Tibial nerve (tissue), 4 donors: ENCODE data around the gene GIMAP7. TPM values are rescaled to one million over a fixed set of nuclear protein-coding genes. Genes with fewer than 3 reads are reported as not detected.
A peak's percentile ranks its signal among the peaks of the same experiment; 100 is the strongest.
"Not testable (repeated sequence)": the region's sequence is repeated elsewhere in the genome, so short reads cannot be mapped to it uniquely, and the experiment has no call there.

Experiments
- DNase-seq, 2 donors: peaks; one replicate each; pipeline ENCODE4 v3.0.0-alpha.2; 2019; ENCODE audit warnings: low spot score in 2 of 2
- H3K27ac ChIP-seq, 4 donors: fragments of 200-600 bp; sonication (generic) in 3 of 4; one replicate each; pipeline ENCODE4 v1.5.1; 2017 to 2019; ENCODE audit warnings: mild to moderate bottlenecking in 1 of 4
- H3K27me3 ChIP-seq, 2 donors: fragments of 200-600 bp; sonication (generic) in 1 of 2; one replicate each; pipeline versions ENCODE4 v1.5.1 to v1.6.0; 2017 to 2019
- H3K36me3 ChIP-seq, 3 donors: fragments of 200-600 bp; sonication (generic); one replicate each; pipeline ENCODE4 v1.5.1; 2018 to 2019
- H3K4me1 ChIP-seq, 4 donors: fragments of 200-600 bp; sonication (generic) in 3 of 4; one replicate each; pipeline ENCODE4 v1.5.1; 2017 to 2019
- H3K4me3 ChIP-seq, 4 donors: fragments of 200-600 bp; sonication (generic) in 3 of 4; one replicate each; pipeline ENCODE4 v1.5.1; 2017 to 2019; ENCODE audit warnings: mild to moderate bottlenecking in 1 of 4, moderate library complexity in 1 of 4
- H3K9me3 ChIP-seq, 4 donors: fragments of 200-600 bp; sonication (generic) in 3 of 4; one replicate each; pipeline ENCODE4 v1.5.1; 2017 to 2019
- EP300 ChIP-seq, 2 donors: sonication (generic); formaldehyde crosslinking; IDR thresholded peaks; one replicate each; pipeline ENCODE4 v1.6.1; 2017; ENCODE audit warnings: antibody characterized with exemption in 2 of 2, mild to moderate bottlenecking in 1 of 2
- POLR2A ChIP-seq, 2 donors: fragments of 450-650 bp; IDR thresholded peaks; one replicate each; pipeline ENCODE4 v1.6.1; 2017; ENCODE audit warnings: antibody characterized with exemption in 2 of 2, mild to moderate bottlenecking in 2 of 2, moderate library complexity in 2 of 2
- WGBS, 2 donors: methylation state at CpG; one replicate each; pipeline ENCODE4 v1.1.5; 2018; 5-methylcytosine and 5-hydroxymethylcytosine counted together
- total RNA-seq, 4 donors: library from RNA; depleted of rRNA; stranded (reverse); fragments of >200 nt; gene quantifications; one replicate each; pipeline ENCODE4 v1.1.0, GENCODE V29; 2016
- TF ChIP-seq, protein P1 (sequence below), 5 experiments: fragments of 200-600 bp in 3 of 5; fragments of 450-650 bp in 2 of 5; sonication (generic) in 3 of 5; IDR thresholded peaks; one replicate each; pipeline ENCODE4 v1.5.1; 2016 to 2019; ENCODE audit warnings: antibody characterized with exemption in 5 of 5, mild to moderate bottlenecking in 3 of 5, moderate library complexity in 2 of 5

The GIMAP7 gene
- total RNA-seq, 4 donors from 2014 or later, result 18.8 to 25.7 (median 23.6) TPM

GRCh38 chr7:150513758-150514157 is 914 bp upstream of the GIMAP7 start:
- no peak for DNase-seq
- peak overlapping the region in 2 of 4 donors; percentile 8 to 61 for H3K27ac ChIP-seq
- H3K4me3 ChIP-seq, result peak overlapping the region in 1 of 4 donors; percentile 45
- H3K36me3 ChIP-seq, result no peaks in the 10 kb centered on the region
- H3K9me3 ChIP-seq, result no peaks in the 10 kb centered on the region
- H3K27me3 ChIP-seq, result no peaks in the 10 kb centered on the region
- H3K4me1 ChIP-seq, result no peaks in the 10 kb centered on the region
- WGBS, 2 donors, result 94 to 95% methylated on average over 17 of the region's 17 CpGs
- TF ChIP-seq EP300 (IDR thresholded peaks at IDR 0.05), result no peak
- TF ChIP-seq POLR2A (IDR thresholded peaks at IDR 0.05), result no peak
- TF ChIP-seq, protein P1, sequence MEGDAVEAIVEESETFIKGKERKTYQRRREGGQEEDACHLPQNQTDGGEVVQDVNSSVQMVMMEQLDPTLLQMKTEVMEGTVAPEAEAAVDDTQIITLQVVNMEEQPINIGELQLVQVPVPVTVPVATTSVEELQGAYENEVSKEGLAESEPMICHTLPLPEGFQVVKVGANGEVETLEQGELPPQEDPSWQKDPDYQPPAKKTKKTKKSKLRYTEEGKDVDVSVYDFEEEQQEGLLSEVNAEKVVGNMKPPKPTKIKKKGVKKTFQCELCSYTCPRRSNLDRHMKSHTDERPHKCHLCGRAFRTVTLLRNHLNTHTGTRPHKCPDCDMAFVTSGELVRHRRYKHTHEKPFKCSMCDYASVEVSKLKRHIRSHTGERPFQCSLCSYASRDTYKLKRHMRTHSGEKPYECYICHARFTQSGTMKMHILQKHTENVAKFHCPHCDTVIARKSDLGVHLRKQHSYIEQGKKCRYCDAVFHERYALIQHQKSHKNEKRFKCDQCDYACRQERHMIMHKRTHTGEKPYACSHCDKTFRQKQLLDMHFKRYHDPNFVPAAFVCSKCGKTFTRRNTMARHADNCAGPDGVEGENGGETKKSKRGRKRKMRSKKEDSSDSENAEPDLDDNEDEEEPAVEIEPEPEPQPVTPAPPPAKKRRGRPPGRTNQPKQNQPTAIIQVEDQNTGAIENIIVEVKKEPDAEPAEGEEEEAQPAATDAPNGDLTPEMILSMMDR (IDR thresholded peaks at IDR 0.05), result no peak

DNA sequence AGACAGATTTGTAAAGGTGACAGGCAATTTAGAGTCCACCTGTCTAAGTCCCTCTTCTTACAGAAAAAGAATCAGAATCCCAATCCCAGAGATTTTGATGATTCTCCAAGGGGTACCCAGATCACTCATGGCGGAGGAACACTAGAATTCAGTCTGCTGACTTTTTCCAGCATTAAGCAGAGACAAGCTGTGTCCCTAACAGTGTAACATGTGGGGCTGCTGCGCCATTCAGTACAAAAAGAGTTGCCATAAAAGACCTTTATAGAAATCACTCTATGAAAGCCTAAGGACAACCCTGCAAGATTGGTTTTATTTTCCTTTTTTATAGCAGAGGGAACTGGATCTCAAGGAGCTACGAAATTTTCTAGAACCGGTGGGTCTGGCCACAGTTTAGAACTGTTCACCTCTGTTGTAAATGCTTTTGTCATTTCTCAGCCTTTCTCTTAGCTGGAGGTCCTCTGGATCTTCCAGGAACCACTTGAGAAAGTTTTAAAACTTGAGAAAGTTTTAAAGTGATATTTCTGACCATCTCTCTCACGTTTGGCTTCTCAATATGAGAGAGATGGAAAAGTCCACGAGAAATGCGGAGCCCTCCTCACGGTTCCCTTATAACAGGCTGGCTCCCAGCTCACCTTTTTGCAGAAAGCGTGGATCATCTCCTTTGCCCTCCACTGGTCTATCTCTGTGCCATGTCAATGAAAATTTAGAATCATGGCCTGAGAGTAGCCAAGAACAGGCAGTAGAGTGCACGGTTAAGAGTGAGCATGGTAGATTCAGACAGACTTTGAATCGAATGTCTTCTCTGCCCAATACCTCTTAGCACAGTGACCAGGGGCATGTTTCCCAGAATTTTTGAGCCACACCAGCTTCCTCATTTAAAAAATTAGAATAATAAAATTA is 826 bp downstream of the GIMAP7 start:
- no peak for TF ChIP-seq POLR2A (IDR thresholded peaks at IDR 0.05)
- TF ChIP-seq EP300 (IDR thresholded peaks at IDR 0.05), result no peak
- TF ChIP-seq, protein P1 (IDR thresholded peaks at IDR 0.05), result no peak
- Histone ChIP-seq H3K4me3 (peak overlapping the region; percentile 17 to 45 (median 31)), H3K9me3 (no peaks in the 10 kb centered on the region), H3K36me3 (no peaks in the 10 kb centered on the region), H3K27me3 (no peaks in the 10 kb centered on the region), H3K4me1 (no peaks in the 10 kb centered on the region), H3K27ac (peak overlapping the region; percentile 19 to 66 (median 60))
- DNase-seq, result no peak
- 68 to 70% methylated on average over 11 of the region's 11 CpGs for WGBS, 2 donors

- 84 to 90% methylated on average over 1 of the region's 1 CpG for WGBS, 2 donors
- TF ChIP-seq POLR2A (IDR thresholded peaks at IDR 0.05), result no peak
- TF ChIP-seq EP300 (IDR thresholded peaks at IDR 0.05), result peak in 1 of 2 donors; percentile 16
- H3K27ac ChIP-seq, result peak overlapping the region in 1 of 4 donors; percentile 61
Observed at GRCh38 chr7:150516956-150517745, 2.5 kb downstream of the GIMAP7 start.

DNA sequence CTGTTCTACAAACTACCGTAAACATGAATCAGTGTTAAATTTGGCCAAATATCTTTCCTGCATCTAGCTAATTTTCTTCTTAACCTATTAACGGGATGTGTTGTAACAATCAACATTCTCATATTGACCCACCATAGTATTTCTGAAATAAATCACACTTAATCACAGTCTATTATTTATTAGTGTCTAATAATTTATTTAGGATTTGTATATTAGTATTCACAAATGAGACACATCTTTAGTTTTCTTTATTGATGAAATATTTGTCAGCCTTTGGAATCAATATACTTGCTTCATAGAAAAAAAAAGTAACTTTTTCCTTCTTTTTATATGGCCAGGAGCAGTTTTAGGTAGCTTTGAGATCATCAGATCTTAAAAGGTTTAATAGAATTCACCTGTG is 4.6 kb downstream of the GIMAP7 start:
- no peak for DNase-seq
- 82 to 94% methylated on average over 2 of the region's 2 CpGs for WGBS, 2 donors
- peak overlapping the region in 1 of 4 donors; percentile 45 for H3K4me3 ChIP-seq
- H3K27me3 ChIP-seq, result no peaks in the 10 kb centered on the region
- TF ChIP-seq, protein P1 (IDR thresholded peaks at IDR 0.05), result no peak
- peak overlapping the region in 3 of 4 donors; percentile 17 to 48 (median 46) for H3K27ac ChIP-seq
- no peaks in the 10 kb centered on the region for H3K9me3 ChIP-seq
- H3K4me1 ChIP-seq, result no peaks in the 10 kb centered on the region
- H3K36me3 ChIP-seq, result no peaks in the 10 kb centered on the region

More at GRCh38 chr7:150516956-150517745, 2.5 kb downstream of the GIMAP7 start:
- H3K36me3 ChIP-seq, result no peaks in the 10 kb centered on the region
- no peak for DNase-seq
- H3K4me3 ChIP-seq, result peak overlapping the region in 3 of 4 donors; percentile 14 to 45 (median 41)
- no peaks in the 10 kb centered on the region for H3K4me1 ChIP-seq
- no peaks in the 10 kb centered on the region for H3K9me3 ChIP-seq
- H3K27me3 ChIP-seq, result no peaks in the 10 kb centered on the region

GRCh38 chr7:150520145-150520544 is 5.5 kb downstream of the GIMAP7 start:
- peak overlapping the region in 1 of 4 donors; percentile 45 for H3K4me3 ChIP-seq
- no peak for DNase-seq
- WGBS, 2 donors, result 69 to 77% methylated on average over 8 of the region's 8 CpGs

DNA sequence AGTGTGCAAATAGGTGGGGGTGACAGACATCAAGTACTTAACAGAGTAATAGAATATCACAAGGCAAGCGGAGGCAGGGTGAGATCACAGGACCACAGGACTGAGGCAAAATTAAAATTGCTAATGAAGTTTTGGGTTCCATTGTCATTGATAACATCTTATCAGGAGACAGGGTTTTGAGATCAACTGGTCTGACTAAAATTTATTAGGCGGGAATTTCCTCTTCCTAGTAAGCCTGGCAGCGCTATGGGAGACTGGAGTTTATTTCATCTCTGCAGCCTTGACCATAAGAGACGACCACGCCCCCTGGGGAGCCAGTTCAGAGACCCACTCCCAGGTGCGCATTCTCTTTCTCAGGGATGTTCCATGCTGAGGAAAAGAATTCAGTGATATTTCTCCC is 8.3 kb downstream of the GIMAP7 start:
- not testable (repeated sequence) for H3K27ac ChIP-seq, DNase-seq, H3K4me3 ChIP-seq, H3K27me3 ChIP-seq, H3K36me3 ChIP-seq, H3K9me3 ChIP-seq, H3K4me1 ChIP-seq
- WGBS, 2 donors, result 58 to 60% methylated on average over 6 of the region's 6 CpGs

More at GRCh38 chr7:150520145-150520544, 5.5 kb downstream of the GIMAP7 start:
- TF ChIP-seq EP300 (IDR thresholded peaks at IDR 0.05) (no peak), POLR2A (IDR thresholded peaks at IDR 0.05) (no peak)
- TF ChIP-seq, protein P1 (IDR thresholded peaks at IDR 0.05), result no peak
- H3K36me3 ChIP-seq, result no peaks in the 10 kb centered on the region
- H3K27me3 ChIP-seq, result no peaks in the 10 kb centered on the region
- no peaks in the 10 kb centered on the region for H3K4me1 ChIP-seq
- H3K27ac ChIP-seq, result peak overlapping the region in 1 of 4 donors; percentile 46
- H3K9me3 ChIP-seq, result no peaks in the 10 kb centered on the region
